Neural crest cell (in vitro differentiated cells): ENCODE data around the gene SLIT2. TPM values are rescaled to one million over a fixed set of nuclear protein-coding genes. Genes with fewer than 3 reads are reported as not detected.

ENCODE experiments used
- DNase-seq: peaks from one replicate; pipeline ENCODE4 v3.0.0; 2021; ENCODE audit warnings: low read depth, mixed read lengths, low spot score
- H3K27ac Mint-ChIP-seq: one replicate; pipeline ENCODE4 v1.8.0; 2021; ENCODE audit warnings: mild to moderate bottlenecking, mixed read lengths; ENCODE audit not compliant: unreplicated experiment
- H3K27me3 Mint-ChIP-seq: 2 replicates; pipeline ENCODE4 v1.8.0; 2021; ENCODE audit warnings: low read depth, mild to moderate bottlenecking, mixed read lengths
- H3K36me3 Mint-ChIP-seq: 2 replicates; pipeline ENCODE4 v1.8.0; 2021; ENCODE audit warnings: low read depth, mild to moderate bottlenecking, mixed read lengths
- H3K4me1 Mint-ChIP-seq: 2 replicates; pipeline ENCODE4 v1.8.0; 2021; ENCODE audit warnings: mixed read lengths
- H3K4me3 Mint-ChIP-seq: one replicate; pipeline ENCODE4 v1.8.0; 2021; ENCODE audit warnings: mild to moderate bottlenecking, mixed read lengths
- H3K9me3 Mint-ChIP-seq: 2 replicates; pipeline ENCODE4 v1.8.0; 2021; ENCODE audit warnings: mixed read lengths
- CTCF ChIP-seq: fragments of 200-600 bp; sonication (generic); conservative IDR thresholded peaks from 2 replicates; pipeline ENCODE4 v1.5.0; 2021; ENCODE audit warnings: antibody characterized with exemption, mild to moderate bottlenecking
- total RNA-seq: library from RNA; stranded (reverse); gene quantifications from 2 replicates; pipeline ENCODE4 v1.2.1, GENCODE V29; 2021

SLIT2 gene
- total RNA-seq, 1 donor from 2014 or later = 22.1 TPM

DNA sequence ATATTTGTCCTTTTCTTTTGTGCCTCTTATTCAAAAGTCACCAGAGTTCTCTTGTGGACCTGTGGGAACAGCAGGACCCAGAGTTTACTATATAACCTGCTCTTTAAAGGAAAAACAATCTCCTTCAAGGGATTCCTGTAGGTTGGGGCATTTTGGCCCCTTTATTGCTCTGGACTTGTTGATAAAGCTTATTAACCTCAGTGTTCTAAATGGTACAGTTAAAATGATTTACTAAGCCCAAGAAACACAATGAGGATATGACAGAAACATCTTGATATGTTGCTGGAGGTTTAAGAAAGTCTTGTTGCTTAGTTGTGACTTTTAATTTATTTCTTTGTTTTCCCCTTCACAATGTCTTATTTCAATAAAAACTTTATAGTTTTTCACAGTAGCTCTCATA lies 46.8 kb downstream of the SLIT2 start:
- Mint-ChIP-seq H3K4me3 (no peak overlapping the region), H3K4me1 (peaks cover 6% of the 10 kb centered on the region), H3K27ac (no peak overlapping the region), H3K9me3 (no peaks in the 10 kb centered on the region), H3K36me3 (no peaks in the 10 kb centered on the region), H3K27me3 (no peaks in the 10 kb centered on the region)
- no peak for TF ChIP-seq CTCF
- DNase-seq = no peak

DNA sequence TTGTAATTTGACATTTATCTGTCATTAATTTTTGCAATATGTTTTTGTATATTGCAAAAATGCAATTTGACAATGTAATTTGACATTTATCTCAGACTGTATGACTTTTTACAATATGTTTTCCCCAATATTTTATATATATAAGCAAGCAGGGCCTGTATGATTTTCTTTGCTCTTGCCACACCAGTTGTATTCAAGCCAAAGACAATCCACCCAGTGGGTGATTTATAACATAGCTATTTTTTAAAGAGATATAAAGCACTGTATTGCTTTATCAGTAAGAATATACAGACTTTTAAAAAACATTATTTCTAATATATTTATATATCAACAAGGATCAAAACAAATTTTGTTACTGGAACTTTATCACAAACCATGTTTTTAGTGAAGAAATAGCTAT lies 47.3 kb downstream of the SLIT2 start:
- TF ChIP-seq CTCF = no peak
- Mint-ChIP-seq H3K9me3 (no peaks in the 10 kb centered on the region), H3K4me1 (peaks cover 6% of the 10 kb centered on the region), H3K27ac (no peak overlapping the region), H3K27me3 (no peaks in the 10 kb centered on the region), H3K36me3 (no peaks in the 10 kb centered on the region), H3K4me3 (no peak overlapping the region)
- no peak for DNase-seq

GRCh38 chr4:20299515-20299914 lies 47.8 kb downstream of the SLIT2 start:
- Mint-ChIP-seq H3K4me1 (peaks cover 6% of the 10 kb centered on the region), H3K9me3 (no peaks in the 10 kb centered on the region), H3K27ac (no peak overlapping the region), H3K36me3 (no peaks in the 10 kb centered on the region), H3K4me3 (no peak overlapping the region), H3K27me3 (no peaks in the 10 kb centered on the region)
- peak; percentile 59 for TF ChIP-seq CTCF
- no peak for DNase-seq

DNA sequence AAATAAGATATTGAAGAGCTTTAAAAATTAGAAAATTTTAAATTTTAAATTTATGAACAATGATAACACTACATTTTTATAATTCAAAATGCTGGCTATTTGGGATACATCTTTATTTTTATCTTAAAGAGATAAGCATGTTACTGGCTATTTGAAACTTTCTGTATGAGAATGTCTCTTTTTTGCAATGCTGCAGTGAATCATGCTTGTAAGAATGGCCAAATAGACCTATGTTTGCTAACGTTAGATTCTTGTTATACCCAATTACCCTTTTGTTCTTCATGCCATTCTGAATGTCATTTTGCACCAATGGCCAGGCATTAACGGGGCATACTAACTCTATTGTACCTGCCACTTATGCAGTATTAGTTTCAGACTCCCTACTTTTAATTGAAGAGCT lies 49.5 kb downstream of the SLIT2 start:
- no peaks in the 10 kb centered on the region for H3K36me3 Mint-ChIP-seq
- H3K27ac Mint-ChIP-seq = no peak overlapping the region
- DNase-seq = no peak
- H3K4me1 Mint-ChIP-seq = peaks cover 6% of the 10 kb centered on the region
- H3K9me3 Mint-ChIP-seq = no peaks in the 10 kb centered on the region
- H3K4me3 Mint-ChIP-seq = no peak overlapping the region
- no peak for TF ChIP-seq CTCF
- no peaks in the 10 kb centered on the region for H3K27me3 Mint-ChIP-seq
